Endothelial cell of umbilical vein (primary cell): ENCODE data around the gene DGLUCY. TPM values are rescaled to one million over a fixed set of nuclear protein-coding genes. Genes with fewer than 3 reads are reported as not detected.
A peak's percentile ranks its signal among the peaks of the same experiment; 100 is the strongest.

Experiments used
- BruUV-seq: library from RNA; stranded (reverse); fragments of 400-500 nt; replicated peaks from 2 replicates; lab custom pipeline; 2021; lab: Mats Ljungman, UMichigan
- CTCF ChIA-PET: fragments of 300-600, 350-600 bp; sonication (Branson Sonifier 250); formaldehyde crosslinking; loops from one replicate; lab custom pipeline; 2021; ENCODE audit warnings: antibody characterized with exemption, inconsistent platforms; lab: Charles Lee
- POLR2A ChIA-PET: fragments of 300-600, 350-600 bp; sonication (Branson Sonifier 250); formaldehyde crosslinking; loops from one replicate; lab custom pipeline; 2021; ENCODE audit warnings: antibody characterized with exemption, inconsistent platforms; lab: Charles Lee
- DNase-seq: peaks from one replicate; pipeline ENCODE4 v3.0.0-alpha.2; 2011; ENCODE audit warnings: low read depth, low spot score
- FAIRE-seq: peaks from 2 replicates; lab custom pipeline; 2011; peaks lifted over from hg19 to GRCh38; lab: Jason Lieb, UNC
- H2AFZ ChIP-seq: 2 replicates; pipeline ENCODE4 v1.6.0; 2012; ENCODE audit warnings: low read depth, low read length, control low read depth, inconsistent platforms
- H3K27ac ChIP-seq: 2 replicates; pipeline ENCODE4 v1.5.1; 2011; ENCODE audit warnings: low read depth, mild to moderate bottlenecking, control low read depth, low read length, moderate library complexity; ENCODE audit not compliant: insufficient read depth
- H3K27me3 ChIP-seq, 2 experiments: 2 replicates each; pipeline versions ENCODE4 v1.6.0 to v1.6.1; 2011; ENCODE audit warnings: low read length in 2 of 2, mixed read lengths in 1 of 2; ENCODE audit not compliant: control insufficient read depth in 2 of 2, insufficient read depth in 2 of 2
- H3K36me3 ChIP-seq, 2 experiments: 2 replicates in 1 of 2; 3 replicates in 1 of 2; pipeline ENCODE4 v1.5.1; 2011; ENCODE audit warnings: low read length in 2 of 2, mild to moderate bottlenecking in 1 of 2, moderate library complexity in 1 of 2; ENCODE audit not compliant: control insufficient read depth in 2 of 2, insufficient read depth in 2 of 2; ENCODE audit errors: extremely low read depth in 1 of 2
- H3K4me1 ChIP-seq: 3 replicates; pipeline ENCODE4 v1.5.1; 2011; ENCODE audit warnings: mild to moderate bottlenecking, low read length; ENCODE audit not compliant: control insufficient read depth, insufficient read depth; ENCODE audit errors: extremely low read depth
- H3K4me2 ChIP-seq: 2 replicates; pipeline ENCODE4 v1.6.1; 2011; ENCODE audit warnings: low read length, control low read depth, mixed read lengths; ENCODE audit not compliant: insufficient read depth
- H3K4me3 ChIP-seq, 3 experiments: fragments of 200-600 bp in 1 of 3; sonication (generic), shearing (Covaris generic) in 1 of 3; replicated peaks in 1 of 3; 2 replicates each; pipeline ENCODE4 v1.5.1; 2011 to 2016; ENCODE audit warnings: control low read depth in 3 of 3, low read length in 3 of 3, mild to moderate bottlenecking in 2 of 3, inconsistent platforms in 1 of 3, low read depth in 1 of 3, moderate library complexity in 1 of 3; ENCODE audit not compliant: insufficient read depth in 1 of 3
- H3K79me2 ChIP-seq: 2 replicates; pipeline ENCODE4 v1.6.0; 2012; ENCODE audit warnings: low read length, inconsistent platforms; ENCODE audit not compliant: control insufficient read depth, insufficient read depth
- H3K9ac ChIP-seq: replicated peaks from 2 replicates; pipeline ENCODE3; 2011; ENCODE audit warnings: low read length, control low read depth; ENCODE audit not compliant: insufficient read depth; ENCODE audit errors: extremely low read depth
- H3K9me1 ChIP-seq: replicated peaks from 3 replicates; pipeline ENCODE4 v1.6.0; 2011; ENCODE audit warnings: mild to moderate bottlenecking, low read length; ENCODE audit not compliant: control insufficient read depth, insufficient read depth; ENCODE audit errors: extremely low read depth
- H3K9me3 ChIP-seq: replicated peaks from 2 replicates; pipeline ENCODE4 v1.5.1; 2012; ENCODE audit warnings: low read length, inconsistent platforms; ENCODE audit not compliant: control insufficient read depth, insufficient read depth
- H4K20me1 ChIP-seq: replicated peaks from 2 replicates; pipeline ENCODE3; 2011; ENCODE audit warnings: mild to moderate bottlenecking, low read length; ENCODE audit not compliant: control insufficient read depth, insufficient read depth; ENCODE audit errors: extremely low read depth
- CTCF ChIP-seq, 2 donors: IDR thresholded peaks; 1 replicate in 1 of 2; 2 replicates in 1 of 2; pipeline ENCODE4 v1.5.1; 2011; ENCODE audit warnings: low read length in 2 of 2, mild to moderate bottlenecking in 2 of 2, moderate library complexity in 2 of 2, control low read depth in 1 of 2, inconsistent platforms in 1 of 2, low read depth in 1 of 2; ENCODE audit not compliant: insufficient read depth in 1 of 2; ENCODE audit errors: extremely low read depth in 1 of 2
- FOS ChIP-seq: IDR thresholded peaks from 2 replicates; pipeline ENCODE4 v1.6.1; 2011; ENCODE audit warnings: mild to moderate bottlenecking, low read length, moderate library complexity, borderline replicate concordance; ENCODE audit not compliant: insufficient read depth
- dilution Hi-C: fragments of 300-500 bp; cut with MboI; formaldehyde crosslinking; loops from one replicate; pipeline ENCODE4 v1.15.0; 2019; ENCODE audit warnings: low sequenced_read_pairs; ENCODE audit not compliant: extremely low pct_ligation_motif_present
- intact Hi-C: fragments of 100-400 bp; cut with micrococcal nuclease; formaldehyde crosslinking; loops from one replicate; pipeline ENCODE4 v1.10.0; 2022
- polyA plus RNA-seq, 4 experiments: library from polyadenylated mRNA; depleted of rRNA in 3 of 4; stranded (reverse) in 3 of 4; unstranded in 1 of 4; fragments of >200 nt; gene quantifications; 2 replicates each; pipeline versions ENCODE4 v1.2.1 to v1.2.3, GENCODE V29; 2011 to 2012; ENCODE audit warnings: missing spikeins in 1 of 4
- total RNA-seq: library from RNA; stranded (reverse); gene quantifications from 2 replicates; pipeline ENCODE4 v1.2.3, GENCODE V29; 2021
- TF ChIP-seq, protein P1 (sequence below): IDR thresholded peaks from 2 replicates; pipeline ENCODE4 v1.6.1; 2011; ENCODE audit not compliant: insufficient read depth, insufficient read length

DGLUCY gene
- total and polyA plus RNA-seq, 2 donors (not counting 3 experiments of a cell fraction or from before 2014, with no cell fraction given): 40.9 to 65.6 TPM

- Histone ChIP-seq H4K20me1 (no peaks in the 10 kb centered on the region), H3K4me1 (peaks cover 7% of the 10 kb centered on the region), H3K79me2 (no peaks in the 10 kb centered on the region), H3K4me2 (no peak overlapping the region), H3K36me3 (no peaks in the 10 kb centered on the region), H3K4me3 (no peak overlapping the region), H3K9me1 (no peaks in the 10 kb centered on the region), H3K27ac (no peak overlapping the region), H3K27me3 (no peaks in the 10 kb centered on the region), H3K9ac (no peak overlapping the region), H2AFZ (peak overlapping the region; percentile 36), H3K9me3 (no peaks in the 10 kb centered on the region)
- ChIA-PET CTCF (interaction anchor here (1.3 to 3.7 kb wide), 4 partner anchors 13 to 81 kb away, joined by 3 to 16 read pairs (median 7); no protein-coding TSS in a partner anchor), POLR2A (interaction anchor here (0.6 kb wide), 1 partner anchor 68 kb away, joined by 3 read pairs; no protein-coding TSS in a partner anchor)
- dilution Hi-C loops (no loop called here), intact Hi-C loops (no loop called here)
- peak; percentile 88 for FAIRE-seq
- TF ChIP-seq FOS (no peak), CTCF (IDR thresholded peaks at IDR 0.05; ENCODE audit: extremely low read depth in 1 of 2, insufficient read depth in 1 of 2, low read depth in 1 of 2, low read length in 2 of 2) (no peak)
- DNase-seq: peak; percentile 59
- no TSS peak for BruUV-seq
These were observed 144.2 kb downstream of the DGLUCY start for GRCh38 chr14:91258011-91258618.

DNA sequence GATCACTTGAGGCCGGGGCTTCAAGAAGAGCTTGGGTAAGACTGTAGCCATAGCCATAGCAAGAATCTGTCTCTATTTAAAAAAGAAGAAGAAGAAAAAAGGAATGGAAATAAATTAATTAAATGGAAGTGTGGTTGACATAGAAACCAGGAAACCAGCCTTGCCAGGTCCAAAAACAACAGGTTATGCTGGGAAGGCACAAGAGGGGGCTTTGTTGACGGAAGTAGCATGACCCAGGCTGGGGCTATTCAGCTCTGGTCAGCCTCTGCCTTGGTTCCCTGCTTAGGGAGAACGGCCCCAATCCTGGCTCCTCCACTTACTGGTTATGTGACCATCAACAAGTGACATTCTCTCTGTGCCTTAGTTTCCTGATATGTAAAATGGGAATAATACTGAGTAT is 145.0 kb downstream of the DGLUCY start:
- Histone ChIP-seq H3K4me3 (no peak overlapping the region), H3K4me1 (peaks cover 6% of the 10 kb centered on the region), H3K27ac (no peak overlapping the region), H4K20me1 (no peaks in the 10 kb centered on the region), H3K36me3 (no peaks in the 10 kb centered on the region), H3K9me3 (no peaks in the 10 kb centered on the region), H3K9ac (no peak overlapping the region), H3K4me2 (no peak overlapping the region), H3K79me2 (no peaks in the 10 kb centered on the region), H3K27me3 (no peaks in the 10 kb centered on the region), H2AFZ (no peak overlapping the region), H3K9me1 (no peaks in the 10 kb centered on the region)
- dilution Hi-C loops: no loop called here
- ChIA-PET CTCF (no interaction called here), POLR2A (no interaction called here)
- BruUV-seq: no TSS peak
- no peak for TF ChIP-seq CTCF (IDR thresholded peaks at IDR 0.05; ENCODE audit: extremely low read depth in 1 of 2, insufficient read depth in 1 of 2, low read depth in 1 of 2, low read length in 2 of 2)
- TF ChIP-seq, protein P1, sequence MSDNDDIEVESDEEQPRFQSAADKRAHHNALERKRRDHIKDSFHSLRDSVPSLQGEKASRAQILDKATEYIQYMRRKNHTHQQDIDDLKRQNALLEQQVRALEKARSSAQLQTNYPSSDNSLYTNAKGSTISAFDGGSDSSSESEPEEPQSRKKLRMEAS: no peak
- DNase-seq: peak; percentile 51
- intact Hi-C loops: no loop called here
- FAIRE-seq: no peak
